Astrocyte of the spinal cord (primary cell): ENCODE measurements around the gene CTDSP2.

ENCODE experiments used
- DNase-seq: peaks from one replicate; pipeline ENCODE4 v3.0.0; 2011; ENCODE audit warnings: low read depth, low spot score
- H3K4me3 ChIP-seq: 2 replicates; pipeline ENCODE4 v1.5.1; 2011; ENCODE audit warnings: low read depth, mild to moderate bottlenecking, low read length, moderate library complexity
- in situ Hi-C: cut with HindIII; loops from 2 replicates; pipeline ENCODE4 v1.10.0; 2017; ENCODE audit warnings: low sequenced_read_pairs
- TF ChIP-seq, protein P1 (sequence below): IDR thresholded peaks from 2 replicates; pipeline ENCODE4 v1.5.1; 2012; ENCODE audit warnings: low read depth, mild to moderate bottlenecking, low read length, inconsistent platforms

Gene CTDSP2

DNA sequence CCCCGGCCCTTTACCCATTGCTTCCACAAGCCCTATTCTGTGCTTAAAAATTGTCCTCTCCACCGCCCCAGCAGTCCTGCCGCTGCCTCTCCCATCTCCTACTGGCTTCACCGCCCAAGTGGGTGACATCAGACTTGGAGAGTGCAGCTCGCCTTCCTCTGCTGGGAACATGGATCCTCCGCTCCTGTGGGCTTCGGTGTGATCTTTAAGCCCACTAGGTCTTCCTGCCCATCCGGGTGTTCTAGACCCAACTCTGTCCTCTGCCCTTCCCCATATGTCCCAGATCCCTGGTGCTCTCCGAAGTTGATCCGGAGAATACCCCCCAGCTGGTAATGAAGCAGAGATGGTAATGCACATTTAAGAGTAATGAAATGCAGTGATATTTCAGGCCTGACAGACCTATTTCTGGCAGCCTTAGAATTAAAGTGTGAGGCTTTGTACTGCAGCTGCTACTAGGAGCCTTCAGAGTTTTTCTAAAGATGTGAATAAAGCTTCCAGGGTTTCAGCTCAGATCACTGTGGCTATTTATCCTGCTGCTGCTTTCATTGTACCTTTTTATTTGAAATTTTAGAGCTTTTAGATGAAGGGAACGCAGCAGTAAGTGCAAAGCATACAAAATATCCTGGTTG lies 22.9 kb upstream of the CTDSP2 start:
- TF ChIP-seq, protein P1, sequence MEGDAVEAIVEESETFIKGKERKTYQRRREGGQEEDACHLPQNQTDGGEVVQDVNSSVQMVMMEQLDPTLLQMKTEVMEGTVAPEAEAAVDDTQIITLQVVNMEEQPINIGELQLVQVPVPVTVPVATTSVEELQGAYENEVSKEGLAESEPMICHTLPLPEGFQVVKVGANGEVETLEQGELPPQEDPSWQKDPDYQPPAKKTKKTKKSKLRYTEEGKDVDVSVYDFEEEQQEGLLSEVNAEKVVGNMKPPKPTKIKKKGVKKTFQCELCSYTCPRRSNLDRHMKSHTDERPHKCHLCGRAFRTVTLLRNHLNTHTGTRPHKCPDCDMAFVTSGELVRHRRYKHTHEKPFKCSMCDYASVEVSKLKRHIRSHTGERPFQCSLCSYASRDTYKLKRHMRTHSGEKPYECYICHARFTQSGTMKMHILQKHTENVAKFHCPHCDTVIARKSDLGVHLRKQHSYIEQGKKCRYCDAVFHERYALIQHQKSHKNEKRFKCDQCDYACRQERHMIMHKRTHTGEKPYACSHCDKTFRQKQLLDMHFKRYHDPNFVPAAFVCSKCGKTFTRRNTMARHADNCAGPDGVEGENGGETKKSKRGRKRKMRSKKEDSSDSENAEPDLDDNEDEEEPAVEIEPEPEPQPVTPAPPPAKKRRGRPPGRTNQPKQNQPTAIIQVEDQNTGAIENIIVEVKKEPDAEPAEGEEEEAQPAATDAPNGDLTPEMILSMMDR, result no peak
- in situ Hi-C loops, result no loop called here
- DNase-seq, result no peak
- H3K4me3 ChIP-seq, result no peak overlapping the region

DNA sequence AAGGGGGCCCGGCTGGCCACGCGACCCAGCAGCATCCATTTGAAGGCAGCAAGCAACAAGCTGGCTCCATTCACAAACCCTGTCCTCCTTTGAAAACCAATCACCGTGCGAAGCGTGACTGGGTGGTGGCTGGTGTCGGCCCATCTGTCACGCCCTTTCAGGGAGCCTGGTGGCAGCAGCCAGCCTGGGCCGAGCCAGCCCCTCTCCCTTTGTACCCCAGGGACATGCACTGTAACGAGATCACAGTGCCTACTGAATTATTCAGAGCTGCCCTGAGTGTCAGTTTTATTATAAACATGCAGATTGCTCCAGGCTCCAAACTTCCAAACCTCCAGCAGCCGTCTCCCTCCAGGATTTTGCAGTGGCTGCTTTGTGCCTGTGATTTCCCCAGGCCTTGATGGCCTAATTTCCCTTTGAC lies 22.3 kb upstream of the CTDSP2 start:
- no peak for DNase-seq
- in situ Hi-C loops, result no loop called here
- TF ChIP-seq, protein P1, result no peak
- no peak overlapping the region for H3K4me3 ChIP-seq

DNA sequence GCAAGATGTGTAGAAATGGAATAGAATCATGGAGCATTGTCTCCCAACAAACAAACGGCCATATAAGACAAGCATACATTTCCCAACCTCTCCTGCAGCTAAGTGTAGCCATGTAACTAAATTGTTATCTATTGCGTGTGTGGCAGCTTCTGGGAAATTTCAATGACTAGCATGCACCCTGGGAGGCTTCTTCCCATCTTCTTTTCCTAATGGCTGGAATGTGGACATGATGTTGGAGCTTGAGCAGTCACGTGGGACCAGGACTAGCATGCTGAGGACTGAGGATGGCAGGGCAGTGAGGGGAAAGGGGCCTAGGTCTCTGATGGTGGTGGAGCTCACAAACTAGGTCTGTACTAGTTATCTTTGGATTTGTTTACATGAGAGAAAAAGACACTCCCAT lies 21.7 kb upstream of the CTDSP2 start:
- no peak for DNase-seq
- TF ChIP-seq, protein P1, result no peak
- no peak overlapping the region for H3K4me3 ChIP-seq
- in situ Hi-C loops, result no loop called here

DNA sequence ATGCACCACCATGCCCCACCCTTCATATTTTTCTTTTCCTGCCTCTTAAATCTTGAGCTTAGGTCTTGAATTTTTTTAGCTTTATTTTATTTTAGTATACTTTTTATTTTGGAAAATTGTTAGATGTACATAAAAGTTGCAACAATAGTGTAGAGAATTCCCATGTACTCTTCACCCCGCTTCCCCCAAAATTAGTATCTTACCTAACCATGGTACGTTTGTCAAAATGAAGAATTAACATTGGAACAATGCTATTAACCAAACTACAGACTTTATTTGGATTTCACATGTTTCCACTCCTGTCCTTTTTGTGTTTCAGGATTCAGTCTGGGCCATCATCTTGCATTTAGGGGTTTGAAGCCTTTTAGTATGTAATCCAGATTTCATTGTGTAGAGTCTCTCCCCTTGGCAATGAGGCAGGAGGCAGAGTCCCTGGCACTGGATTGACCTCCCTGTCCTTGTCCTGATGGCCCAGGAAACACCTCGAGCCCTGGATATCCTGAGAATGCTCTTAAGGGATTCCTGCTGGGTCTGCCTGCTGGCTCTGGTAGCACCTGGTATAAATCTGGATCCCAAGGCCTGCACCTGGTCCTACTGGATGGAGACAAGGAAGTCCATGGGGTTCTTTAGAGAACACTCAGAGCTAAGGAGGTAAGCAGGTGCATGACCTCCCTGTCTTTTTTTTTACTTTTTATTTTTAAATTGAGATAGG lies 19.9 kb upstream of the CTDSP2 start:
- TF ChIP-seq, protein P1, result no peak
- in situ Hi-C loops, result no loop called here
- H3K4me3 ChIP-seq, result no peak overlapping the region
- no peak for DNase-seq

DNA sequence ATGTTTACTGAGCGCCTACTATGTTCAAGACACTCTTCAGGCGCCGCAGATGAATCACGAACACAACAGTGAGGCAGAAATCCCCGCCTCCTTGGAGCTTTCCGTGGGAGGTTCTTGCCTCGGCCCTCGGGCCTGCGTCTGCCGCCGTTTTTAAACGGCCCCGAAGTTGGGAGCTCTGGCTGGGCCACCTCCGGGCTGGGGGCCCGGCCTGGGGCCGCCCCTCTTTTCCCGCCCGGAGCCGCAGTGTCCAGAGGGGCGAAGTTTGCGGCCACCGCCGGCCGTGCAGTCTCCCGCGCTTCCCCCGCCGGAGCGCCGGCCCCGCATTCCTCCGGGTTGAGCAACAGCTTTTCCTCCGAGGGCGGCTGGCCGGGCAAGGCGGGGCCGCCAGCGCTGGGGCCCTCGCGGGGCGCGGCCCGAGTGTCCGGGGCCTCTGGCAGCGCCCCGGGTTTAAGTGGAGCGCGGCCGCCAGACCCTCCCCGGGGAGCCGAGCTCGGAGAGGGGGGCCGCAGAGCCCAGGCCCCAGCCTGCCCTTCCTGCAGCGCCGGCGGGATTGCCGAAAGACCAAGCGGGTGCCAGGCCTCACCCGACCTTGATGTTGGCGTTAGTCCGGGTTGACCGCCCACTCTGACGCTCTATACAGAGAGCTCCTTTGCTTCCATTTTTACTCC lies 18.7 kb upstream of the CTDSP2 start:
- in situ Hi-C loops, result no loop called here
- TF ChIP-seq, protein P1, result no peak

DNA sequence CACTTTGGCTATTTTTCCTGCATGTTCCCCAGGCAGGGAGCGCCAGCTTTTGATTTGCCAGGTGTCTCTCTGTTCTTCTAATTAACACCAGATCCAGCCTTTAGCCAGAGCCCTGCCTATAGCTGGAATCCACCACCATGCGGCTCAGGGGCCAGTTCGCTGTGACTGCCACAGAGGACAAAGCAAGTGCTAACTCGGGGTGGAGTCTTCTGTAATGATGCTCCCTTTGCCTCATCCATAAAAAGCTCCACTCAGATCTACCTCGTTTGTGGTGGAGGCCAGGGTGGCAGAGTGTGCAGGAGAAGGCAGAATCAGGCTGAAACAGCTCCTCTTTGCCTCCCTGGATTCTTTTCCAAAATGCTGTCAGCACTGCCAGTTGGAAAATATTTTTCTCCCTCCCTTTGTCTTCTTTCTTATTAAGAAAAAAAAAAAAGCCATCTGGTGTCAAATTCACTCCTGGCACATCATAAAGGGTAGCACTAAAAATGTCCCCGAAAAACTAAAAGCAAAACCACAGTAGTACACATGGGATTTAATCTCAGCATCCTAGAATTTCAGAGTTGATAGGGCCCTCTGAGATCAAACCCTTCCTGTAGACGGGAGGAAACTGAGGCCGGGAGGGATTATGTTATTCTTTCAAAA lies 18.0 kb upstream of the CTDSP2 start:
- peak overlapping the region; percentile 29 for H3K4me3 ChIP-seq
- in situ Hi-C loops, result no loop called here
- TF ChIP-seq, protein P1, result no peak
- DNase-seq, result no peak

More for the DNA sequence above, 18.7 kb upstream of the CTDSP2 start:
- peak overlapping the region; percentile 29 for H3K4me3 ChIP-seq
- DNase-seq, result peak; percentile 83
